GM19438 (cell line): ENCODE data around the gene SLC17A2.

Experiments
- ATAC-seq: cut with Tn5 transposase; IDR thresholded peaks from one replicate; pipeline ENCODE4 v1.9.1; 2021; ENCODE audit warnings: low read depth; ENCODE audit not compliant: unreplicated experiment

The SLC17A2 gene

GRCh38 chr6:25889877-25890853 is 40.3 kb downstream of the SLC17A2 start:
- ATAC-seq: no peak

DNA sequence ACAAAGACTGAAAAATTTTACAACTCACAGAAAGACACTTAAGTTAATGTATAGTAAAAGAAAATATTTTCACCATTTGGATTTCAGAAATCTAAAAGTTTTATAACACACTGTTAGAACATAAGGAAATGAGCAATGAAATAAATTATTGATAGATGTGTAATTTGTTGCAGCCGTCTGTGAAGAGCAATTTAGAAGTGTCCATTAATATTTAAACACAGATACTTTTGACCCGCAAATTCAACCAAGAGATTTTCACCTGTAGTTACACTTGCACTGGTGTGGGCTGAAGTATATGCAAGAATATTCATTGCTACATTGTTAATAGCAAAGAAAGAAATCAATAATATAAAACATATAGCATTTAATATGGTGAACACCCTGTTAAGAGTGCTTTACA is 41.9 kb downstream of the SLC17A2 start:
- ATAC-seq: no peak

GRCh38 chr6:25886066-25886465 is 44.4 kb downstream of the SLC17A2 start:
- no peak for ATAC-seq

GRCh38 chr6:25883991-25884390 is 46.5 kb downstream of the SLC17A2 start:
- no peak for ATAC-seq

- ATAC-seq: no peak
These were observed 47.0 kb downstream of the SLC17A2 start for GRCh38 chr6:25883536-25883935.

DNA sequence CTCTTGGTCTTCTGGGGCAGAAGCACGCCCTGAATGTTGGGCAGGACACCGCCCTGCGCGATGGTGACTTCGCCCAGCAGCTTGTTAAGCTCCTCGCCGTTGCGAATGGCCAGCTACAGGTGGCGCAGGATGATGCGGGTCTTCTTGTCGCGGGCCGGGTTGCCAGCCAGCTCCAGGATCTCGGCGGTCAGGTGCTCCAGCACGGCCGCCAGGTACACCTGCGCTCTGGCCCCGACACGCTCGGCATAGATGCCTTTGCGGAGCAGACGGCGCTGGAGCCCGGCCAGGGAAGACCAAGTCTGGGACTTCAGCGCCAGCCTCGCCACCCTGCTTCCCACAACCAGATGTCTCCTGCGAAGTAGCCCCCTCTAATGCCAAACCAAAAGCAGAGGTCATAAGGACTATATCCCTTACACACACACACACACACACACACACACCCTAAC is 48.4 kb downstream of the SLC17A2 start:
- no peak for ATAC-seq

DNA sequence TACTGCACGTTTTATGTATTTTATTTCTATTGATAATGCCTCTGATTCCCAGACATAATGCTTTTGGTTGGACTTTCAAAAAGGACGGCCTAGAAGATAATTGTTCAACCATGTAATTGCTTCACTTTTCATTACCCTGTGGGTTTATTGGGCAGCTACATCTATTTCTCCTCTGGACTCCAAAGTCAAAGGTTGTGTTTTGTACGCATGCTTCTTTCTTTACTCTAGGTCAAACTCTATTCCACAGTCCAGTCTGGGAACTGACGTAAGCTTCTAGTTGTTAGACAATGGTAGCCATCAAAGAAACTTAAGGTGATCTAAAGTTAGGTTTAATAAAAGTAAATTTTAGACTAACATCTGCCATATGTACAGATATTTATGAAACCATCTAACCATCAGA is 49.9 kb downstream of the SLC17A2 start:
- ATAC-seq: no peak

DNA sequence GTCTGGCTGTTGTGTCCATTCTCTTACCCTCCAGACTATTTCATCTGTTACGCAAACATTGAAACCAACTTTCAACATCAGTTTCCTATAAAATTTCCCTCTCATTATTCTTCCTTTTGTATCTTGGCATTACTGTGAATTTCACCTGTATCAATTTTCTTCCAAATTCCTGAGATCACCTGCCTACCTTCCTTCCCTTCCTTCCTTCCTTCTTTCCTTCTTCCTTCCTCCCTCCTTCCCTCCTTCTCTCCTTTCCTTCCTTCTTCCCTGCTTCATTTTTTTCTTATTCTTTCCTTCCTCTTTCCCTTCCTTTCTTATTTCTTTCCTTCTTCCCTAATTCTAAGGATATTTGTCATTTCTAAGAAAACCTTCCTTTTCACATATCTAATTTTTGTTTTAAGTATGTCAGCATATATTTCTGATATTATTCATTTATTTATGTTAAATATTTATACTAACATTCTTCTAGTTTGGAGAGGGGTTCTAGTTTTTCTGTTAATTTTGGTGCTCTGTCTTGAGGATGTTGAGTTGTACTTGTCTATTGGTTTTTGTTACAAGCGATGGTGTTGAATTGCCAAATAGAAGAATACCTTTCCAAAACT is 51.7 kb downstream of the SLC17A2 start:
- no peak for ATAC-seq

GRCh38 chr6:25875926-25876602 is 54.4 kb downstream of the SLC17A2 start:
- ATAC-seq: no peak

DNA sequence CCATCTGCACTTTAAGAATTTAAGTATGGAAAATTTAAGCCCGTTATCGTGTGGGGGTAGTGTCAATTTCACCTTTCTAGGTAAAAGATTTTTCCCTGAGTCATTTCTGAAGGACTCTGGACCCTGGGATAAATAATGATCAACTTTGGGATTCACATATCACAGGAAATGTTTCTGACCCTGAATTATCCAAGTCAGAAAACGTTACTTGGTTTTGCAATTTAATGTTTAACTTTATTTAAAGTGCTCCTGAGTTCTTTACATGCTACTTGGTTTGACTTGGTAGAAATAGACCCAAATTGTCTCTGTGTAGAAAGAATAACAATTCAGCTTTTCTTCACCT is 55.0 kb downstream of the SLC17A2 start:
- no peak for ATAC-seq

DNA sequence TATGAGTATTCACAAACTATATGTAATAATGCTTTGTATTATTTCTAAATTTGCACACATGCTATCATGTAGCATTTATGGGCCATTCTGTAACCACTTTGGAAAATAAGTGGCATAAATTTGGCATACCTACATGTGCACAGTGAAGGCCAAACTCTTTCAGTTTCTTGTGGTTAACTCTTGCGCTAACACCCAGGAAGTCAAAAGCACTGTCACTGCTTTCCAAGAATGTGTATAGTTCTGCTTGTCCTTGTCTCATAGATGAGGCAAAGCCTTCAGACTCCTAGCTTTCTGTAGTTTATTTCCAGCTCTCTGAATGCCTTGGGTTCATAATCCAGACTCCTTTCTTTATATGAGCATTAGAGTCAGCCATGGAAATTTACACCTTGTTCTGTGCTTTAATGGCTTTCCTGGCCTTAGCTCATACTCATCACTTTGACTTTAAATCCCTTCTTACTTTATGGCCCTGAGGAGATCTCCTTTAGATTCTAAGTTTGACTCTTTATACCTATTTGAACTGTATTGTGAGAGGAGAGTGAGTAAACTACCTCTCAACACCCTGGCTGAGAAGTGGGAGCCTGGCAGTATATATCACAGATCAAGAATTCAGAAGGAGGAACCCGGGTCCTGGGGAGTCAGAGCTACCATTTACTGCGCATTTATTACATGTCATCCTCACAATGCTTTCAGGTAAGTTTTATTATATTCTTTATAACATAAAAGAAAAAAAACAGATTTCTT is 55.5 kb downstream of the SLC17A2 start:
- ATAC-seq: no peak

GRCh38 chr6:25874118-25874517 is 56.4 kb downstream of the SLC17A2 start, which contains the start of gene SLC17A3:
TSS of gene SLC17A3 (minus strand) at chr6:25874243. CDS start at chr6:25868387, 5,856 bp downstream.
- no peak for ATAC-seq

- ATAC-seq: no peak
These were observed 57.7 kb downstream of the SLC17A2 start for GRCh38 chr6:25872814-25873213.

DNA sequence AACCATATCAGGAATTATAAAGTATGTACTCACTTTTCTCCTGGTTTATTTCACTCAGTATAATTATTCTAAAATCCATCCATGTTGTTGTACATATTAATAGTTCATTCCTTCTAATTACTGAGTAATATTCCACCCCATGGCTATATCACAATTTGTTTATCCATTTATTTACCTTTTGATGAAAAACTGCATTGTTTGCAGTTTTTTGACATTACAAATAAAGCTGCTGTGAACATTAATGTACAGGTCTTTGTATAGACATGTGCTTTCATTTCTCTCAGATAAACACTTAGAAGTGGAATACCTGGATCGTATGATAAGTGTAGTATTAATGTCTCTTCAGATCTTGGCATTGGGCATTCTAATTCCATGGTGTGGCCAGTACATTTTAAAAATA is 60.7 kb downstream of the SLC17A2 start:
- ATAC-seq: no peak

GRCh38 chr6:25868436-25869183 is 61.9 kb downstream of the SLC17A2 start:
- no peak for ATAC-seq

DNA sequence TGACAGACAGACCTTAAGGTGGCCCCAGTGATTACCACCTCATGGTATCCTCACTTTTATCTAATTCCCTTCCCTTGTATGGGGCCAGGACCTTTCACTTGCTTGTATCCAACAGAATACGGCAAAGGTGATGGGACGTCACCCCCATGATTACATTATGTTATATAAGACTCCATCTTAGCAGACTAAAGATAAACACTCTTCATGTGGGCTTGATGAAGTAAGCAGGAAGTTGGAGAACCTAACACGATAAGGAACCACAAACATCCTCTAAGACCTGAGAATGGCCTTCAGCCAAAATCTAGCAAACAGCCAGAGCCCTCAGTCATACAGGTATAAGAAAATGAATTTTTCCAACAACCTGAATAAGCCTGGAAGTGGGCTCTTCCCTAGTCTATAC is 64.5 kb downstream of the SLC17A2 start:
- no peak for ATAC-seq

GRCh38 chr6:25863360-25863759 is 67.1 kb downstream of the SLC17A2 start:
- ATAC-seq: no peak
